T-helper 1 cell treated with Interleukin-12 subunit alpha and Interleukin-12 subunit beta and Interleukin-4 antibody, amounts not matched to agents 30 ng/mL and 1 ng/mL, for 36 hours (primary cell): ENCODE data around the gene POU2F2. TPM values are rescaled to one million over a fixed set of nuclear protein-coding genes. Genes with fewer than 3 reads are reported as not detected.

Source experiments
- intact Hi-C: fragments of 100-400 bp; cut with micrococcal nuclease; formaldehyde crosslinking; loops from one replicate; pipeline ENCODE4 v1.15.1; 2024
- total RNA-seq: library from RNA; stranded (reverse); gene quantifications from 2 replicates; pipeline ENCODE4 v1.2.3, GENCODE V29; 2022

POU2F2 gene
- total RNA-seq, 1 donor from 2014 or later, result 46.2 TPM

GRCh38 chr19:42086188-42086736 is 46.0 kb downstream of the POU2F2 start:
- intact Hi-C loops, result no loop called here

GRCh38 chr19:42083537-42083936 is 48.7 kb downstream of the POU2F2 start:
- intact Hi-C loops, result no loop called here

GRCh38 chr19:42081584-42082203 is 50.6 kb downstream of the POU2F2 start:
- intact Hi-C loops, result no loop called here

DNA sequence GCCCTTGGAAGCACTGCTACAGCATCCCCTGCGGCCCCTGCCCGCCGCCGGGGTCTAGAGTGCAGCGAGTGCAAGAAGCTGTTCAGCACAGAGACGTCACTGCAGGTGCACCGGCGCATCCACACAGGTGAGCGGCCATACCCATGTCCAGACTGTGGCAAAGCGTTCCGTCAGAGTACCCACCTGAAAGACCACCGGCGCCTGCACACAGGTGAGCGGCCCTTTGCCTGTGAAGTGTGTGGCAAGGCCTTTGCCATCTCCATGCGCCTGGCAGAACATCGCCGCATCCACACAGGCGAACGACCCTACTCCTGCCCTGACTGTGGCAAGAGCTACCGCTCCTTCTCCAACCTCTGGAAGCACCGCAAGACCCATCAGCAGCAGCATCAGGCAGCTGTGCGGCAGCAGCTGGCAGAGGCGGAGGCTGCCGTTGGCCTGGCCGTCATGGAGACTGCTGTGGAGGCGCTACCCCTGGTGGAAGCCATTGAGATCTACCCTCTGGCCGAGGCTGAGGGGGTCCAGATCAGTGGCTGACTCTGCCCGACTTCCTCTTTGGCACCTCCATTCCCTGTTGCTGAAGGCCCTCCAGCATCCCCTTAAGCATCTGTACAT is 51.4 kb downstream of the POU2F2 start:
- intact Hi-C loops, result no loop called here

- intact Hi-C loops, result loop anchor here (5.0 kb wide), 2 partner anchors 52 to 818 kb away; partner anchors contain the start of genes HNRNPUL1 and POU2F2
These were observed 52.1 kb downstream of the POU2F2 start for GRCh38 chr19:42079886-42080763.

- intact Hi-C loops, result loop anchor here (5.0 kb wide), 2 partner anchors 53 to 817 kb away; partner anchors contain the start of genes HNRNPUL1 and POU2F2
These were observed 53.0 kb downstream of the POU2F2 start for GRCh38 chr19:42079276-42079669.

- intact Hi-C loops, result loop anchor here (5.0 kb wide), 2 partner anchors 54 to 816 kb away; partner anchors contain the start of genes HNRNPUL1 and POU2F2
These were observed 53.5 kb downstream of the POU2F2 start for GRCh38 chr19:42078538-42079275.

- intact Hi-C loops, result loop anchor here (5.0 kb wide), 2 partner anchors 54 to 816 kb away; partner anchors contain the start of genes HNRNPUL1 and POU2F2
These were observed 54.2 kb downstream of the POU2F2 start for GRCh38 chr19:42078058-42078457.

DNA sequence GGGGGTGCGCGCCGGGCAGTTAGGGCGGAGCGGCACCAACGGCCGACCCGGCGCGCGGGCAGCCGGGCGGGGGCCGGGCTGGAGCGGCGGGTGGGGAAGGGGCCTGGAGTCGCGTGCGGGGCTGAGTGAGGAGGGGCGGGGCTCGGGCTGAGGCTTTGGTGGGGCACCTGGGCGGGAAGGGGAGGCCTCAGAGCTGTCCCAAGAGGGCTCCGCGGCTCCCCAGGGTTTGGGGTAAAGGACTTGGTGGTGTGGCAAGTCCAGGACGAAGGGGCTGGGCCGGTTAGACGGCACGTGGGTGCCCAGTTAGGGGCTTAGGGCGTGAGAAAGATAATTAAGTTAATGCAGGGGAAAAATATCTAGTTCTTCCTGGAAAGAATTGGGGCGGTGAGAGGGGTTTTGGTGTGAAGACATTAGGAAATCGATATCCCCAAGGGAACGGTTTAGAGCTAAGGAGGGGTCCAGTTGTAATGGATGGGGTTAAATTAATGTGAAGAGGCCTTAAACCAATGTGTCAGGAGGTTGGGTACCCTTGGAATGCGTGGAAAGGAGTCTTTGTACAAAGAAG is 55.8 kb downstream of the POU2F2 start:
- intact Hi-C loops, result loop anchor here (1.0 to 5.0 kb wide), 4 partner anchors 42 to 814 kb away; partner anchors contain the start of genes HNRNPUL1, POU2F2 and ZNF526

- intact Hi-C loops, result loop anchor here (1.0 to 5.0 kb wide), 13 partner anchors 41 to 813 kb away; partner anchors contain the start of genes DEDD2, HNRNPUL1, MEGF8 and POU2F2
These were observed 56.4 kb downstream of the POU2F2 start, which contains the start of gene ZNF574 for GRCh38 chr19:42075616-42076379. ZNF574 (plus strand) TSS chr19:42076166; CDS start chr19:42078607, 2,441 bp downstream.

DNA sequence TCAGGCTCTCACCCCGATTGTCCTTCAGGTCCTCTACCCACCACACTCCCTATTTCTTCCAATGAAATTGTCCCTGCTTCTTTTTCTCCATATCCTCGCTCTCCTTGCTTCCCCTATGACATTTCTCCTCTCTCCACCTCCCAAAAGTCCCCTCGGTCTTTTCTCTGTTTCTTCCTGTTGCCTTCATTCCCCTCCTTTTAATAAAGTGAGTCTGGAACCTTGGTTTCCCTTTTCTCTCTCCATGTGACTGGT is 57.0 kb downstream of the POU2F2 start:
- intact Hi-C loops, result loop anchor here (1.0 to 5.0 kb wide), 11 partner anchors 57 to 813 kb away; partner anchors contain the start of genes DEDD2, HNRNPUL1, MEGF8 and POU2F2

DNA sequence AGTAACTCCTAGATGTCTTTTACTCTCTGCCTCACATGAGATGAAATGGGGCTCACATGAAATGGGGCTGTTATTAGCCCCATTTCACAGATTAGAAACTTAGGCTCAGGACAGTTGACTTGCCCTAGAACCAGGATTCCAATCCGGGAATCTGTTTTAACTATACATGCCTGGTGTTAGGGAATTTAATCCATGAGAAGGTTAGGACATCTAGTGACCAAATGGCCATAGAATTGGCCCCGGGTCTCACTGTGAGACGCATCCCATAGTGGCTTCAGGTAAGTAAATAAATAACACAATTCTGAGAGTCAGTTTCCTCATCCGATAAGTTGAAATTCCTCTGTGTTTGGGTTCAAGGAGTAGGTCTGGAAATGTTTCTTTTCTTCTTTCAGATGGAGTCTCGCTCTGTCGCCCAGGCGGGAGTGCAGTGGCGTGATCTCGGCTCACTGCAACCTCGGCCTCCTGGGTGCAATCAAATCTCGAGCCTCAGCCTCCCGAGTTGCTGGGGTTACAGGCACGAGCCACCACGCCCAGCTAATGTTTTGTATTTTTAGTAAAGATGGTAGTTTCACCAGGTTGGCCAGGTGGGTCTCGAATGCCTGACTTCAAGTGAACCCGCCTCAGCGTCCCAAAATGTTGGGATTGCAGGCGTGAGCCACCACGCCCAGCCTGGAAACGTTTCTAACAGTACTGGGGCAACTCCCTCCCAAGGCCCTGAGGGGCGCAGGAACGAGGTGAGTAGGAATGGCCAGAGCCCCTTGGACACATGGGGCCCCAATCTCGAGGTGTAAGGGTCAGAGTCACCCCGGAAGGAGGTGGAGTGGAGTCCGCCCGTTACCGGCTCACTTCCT is 57.5 kb downstream of the POU2F2 start:
- intact Hi-C loops, result loop anchor here (1.0 to 5.0 kb wide), 11 partner anchors 58 to 812 kb away; partner anchors contain the start of genes DEDD2, HNRNPUL1, MEGF8 and POU2F2

GRCh38 chr19:42071247-42071646 is 61.0 kb downstream of the POU2F2 start:
- intact Hi-C loops, result no loop called here

- intact Hi-C loops, result no loop called here
These were observed 62.5 kb downstream of the POU2F2 start, which contains the start of gene GRIK5 for GRCh38 chr19:42069619-42070351. GRIK5 (minus strand) TSS chr19:42070206; CDS start chr19:42065770, 4,436 bp downstream.

DNA sequence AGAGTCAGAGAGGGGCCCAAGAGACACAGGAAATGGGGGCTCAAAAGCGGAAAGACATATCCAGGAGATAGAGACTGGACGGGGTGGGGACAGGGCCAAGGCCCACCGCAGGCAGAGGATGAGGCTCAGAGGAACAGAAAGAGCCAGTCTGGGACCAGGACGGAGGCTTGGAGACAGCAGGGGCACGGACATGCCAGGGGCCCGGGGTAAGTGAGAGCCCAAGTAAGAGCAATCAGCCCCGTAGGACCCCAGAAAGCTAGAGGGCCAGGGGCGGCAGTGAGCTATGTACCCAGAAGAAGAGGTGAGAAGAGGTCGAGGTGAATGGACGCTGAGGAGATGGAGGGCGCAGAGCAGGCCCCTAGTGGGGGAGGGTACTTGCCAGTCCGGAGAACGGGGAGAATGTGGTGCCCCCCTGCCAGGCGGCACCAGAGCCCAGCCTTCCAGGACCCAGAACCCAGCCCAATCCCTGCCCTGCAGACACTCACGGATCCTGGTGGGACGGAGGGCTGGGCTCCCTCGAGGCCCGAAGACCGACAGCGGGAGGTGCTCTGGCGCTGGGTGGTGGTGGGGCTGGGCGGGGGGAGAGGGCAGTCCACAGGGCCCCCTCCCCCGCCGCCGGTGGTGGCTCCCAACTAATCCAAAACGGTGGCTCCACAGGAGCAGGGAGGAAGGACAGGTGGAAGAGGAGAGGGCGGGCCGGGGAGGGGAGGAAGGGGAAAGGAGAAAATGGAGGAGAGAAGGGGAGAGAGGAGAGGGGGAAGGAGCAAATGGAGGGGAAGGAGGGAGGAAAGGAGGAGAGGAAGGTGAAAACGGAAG is 63.3 kb downstream of the POU2F2 start:
- intact Hi-C loops, result no loop called here

- intact Hi-C loops, result no loop called here
These were observed 63.9 kb downstream of the POU2F2 start for GRCh38 chr19:42068361-42068755.
